IMR-90 (cell line): ENCODE results near the gene RGMA.

Experiments used
- CTCF ChIP-seq: conservative IDR thresholded peaks from 2 replicates; pipeline ENCODE4 v1.5.1; 2012; ENCODE audit warnings: mild to moderate bottlenecking, low read depth, low read length, improper control_type of control experiment
- POLR2A ChIP-seq: IDR thresholded peaks from 2 replicates; pipeline ENCODE4 v1.6.1; 2012; ENCODE audit warnings: mild to moderate bottlenecking, low read depth, low read length

GRCh38 chr15:93121107-93121506 is 32.1 kb upstream of the RGMA start:
- TF ChIP-seq POLR2A: no peak
- no peak for TF ChIP-seq CTCF
